ENCODE data around the gene OR8B12.

GRCh38 chr11:124536520-124536919 lies 6.9 kb downstream of the OR8B12 start:
- TF ChIP-seq CTCF (IDR thresholded peaks at IDR 0.05) (no peak), POLR2A (IDR thresholded peaks at IDR 0.05) (no peak)
